Mesothelial cell of epicardium (in vitro differentiated cells): ENCODE measurements around the gene PTCH1. TPM values are rescaled to one million over a fixed set of nuclear protein-coding genes. Genes with fewer than 3 reads are reported as not detected.

Experiments
- DNase-seq, 2 experiments: peaks; one replicate each; pipeline ENCODE4 v3.0.0; 2021; ENCODE audit warnings: low spot score in 2 of 2; ENCODE audit not compliant: unreplicated experiment in 2 of 2
- H3K27ac Mint-ChIP-seq: 2 replicates; pipeline ENCODE4 v1.8.0; 2021; ENCODE audit warnings: mixed read lengths
- H3K27me3 Mint-ChIP-seq: 2 replicates; pipeline ENCODE4 v1.8.0; 2021; ENCODE audit warnings: low read depth, mixed read lengths
- H3K36me3 Mint-ChIP-seq: 2 replicates; pipeline ENCODE4 v1.8.0; 2021; ENCODE audit warnings: mixed read lengths
- H3K4me1 Mint-ChIP-seq: 2 replicates; pipeline ENCODE4 v1.8.0; 2021; ENCODE audit warnings: mixed read lengths
- H3K4me3 Mint-ChIP-seq: 2 replicates; pipeline ENCODE4 v1.8.0; 2021; ENCODE audit warnings: mild to moderate bottlenecking, moderate library complexity, mixed read lengths
- H3K9me3 Mint-ChIP-seq: 2 replicates; pipeline ENCODE4 v1.8.0; 2021; ENCODE audit warnings: mixed read lengths
- total RNA-seq: library from RNA; stranded (reverse); gene quantifications from 3 replicates; pipeline ENCODE4 v1.2.1, GENCODE V29; 2021
- TF ChIP-seq, protein P1 (sequence below): fragments of 200-600 bp; sonication (generic); IDR thresholded peaks from one replicate; pipeline ENCODE4 v1.5.0; 2021; ENCODE audit warnings: antibody characterized with exemption; ENCODE audit not compliant: unreplicated experiment

PTCH1 gene
- total RNA-seq, 1 donor from 2014 or later = 36.1 TPM

DNA sequence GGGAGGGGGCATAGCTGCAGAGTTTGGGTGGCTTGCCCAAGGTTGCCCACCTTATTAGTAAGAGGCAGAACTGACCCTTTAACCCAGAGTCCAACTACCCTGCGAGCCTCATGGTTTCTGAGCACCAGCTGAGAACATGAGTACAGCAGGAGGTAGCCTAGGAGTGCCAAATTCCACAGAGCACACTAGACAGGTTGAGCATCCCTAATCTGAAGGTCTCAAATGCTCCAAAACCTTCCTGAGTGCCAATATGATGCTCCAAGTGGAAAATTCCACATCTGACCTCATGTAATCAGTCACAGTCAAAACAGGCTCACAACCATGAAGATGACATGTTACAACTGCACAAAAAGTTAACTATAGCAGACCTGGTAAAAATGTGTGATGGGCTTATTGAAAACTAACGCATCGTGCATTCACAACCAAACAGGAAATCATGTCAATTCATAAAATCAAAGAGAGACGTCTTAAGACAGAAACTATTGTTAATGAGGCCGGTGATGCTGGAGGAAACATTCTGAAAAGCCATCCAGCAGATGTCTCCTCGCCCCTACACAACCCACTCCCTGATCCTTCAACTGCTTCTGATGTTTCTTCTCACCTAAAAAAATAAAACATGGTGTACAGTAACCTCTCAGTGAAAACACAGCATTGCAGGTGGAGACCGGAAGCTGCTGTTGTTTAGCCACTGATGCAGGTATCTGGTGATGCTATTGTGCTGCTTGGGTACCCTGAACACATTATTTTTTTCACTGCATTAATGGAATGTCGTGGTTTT is 25.0 kb downstream of the PTCH1 start:
- peaks cover 25% of the 10 kb centered on the region for H3K4me1 Mint-ChIP-seq
- no peaks in the 10 kb centered on the region for H3K9me3 Mint-ChIP-seq
- peaks cover 4% of the 10 kb centered on the region for H3K36me3 Mint-ChIP-seq
- no peak overlapping the region for H3K4me3 Mint-ChIP-seq
- no peak overlapping the region for H3K27ac Mint-ChIP-seq
- DNase-seq = no peak
- TF ChIP-seq, protein P1, sequence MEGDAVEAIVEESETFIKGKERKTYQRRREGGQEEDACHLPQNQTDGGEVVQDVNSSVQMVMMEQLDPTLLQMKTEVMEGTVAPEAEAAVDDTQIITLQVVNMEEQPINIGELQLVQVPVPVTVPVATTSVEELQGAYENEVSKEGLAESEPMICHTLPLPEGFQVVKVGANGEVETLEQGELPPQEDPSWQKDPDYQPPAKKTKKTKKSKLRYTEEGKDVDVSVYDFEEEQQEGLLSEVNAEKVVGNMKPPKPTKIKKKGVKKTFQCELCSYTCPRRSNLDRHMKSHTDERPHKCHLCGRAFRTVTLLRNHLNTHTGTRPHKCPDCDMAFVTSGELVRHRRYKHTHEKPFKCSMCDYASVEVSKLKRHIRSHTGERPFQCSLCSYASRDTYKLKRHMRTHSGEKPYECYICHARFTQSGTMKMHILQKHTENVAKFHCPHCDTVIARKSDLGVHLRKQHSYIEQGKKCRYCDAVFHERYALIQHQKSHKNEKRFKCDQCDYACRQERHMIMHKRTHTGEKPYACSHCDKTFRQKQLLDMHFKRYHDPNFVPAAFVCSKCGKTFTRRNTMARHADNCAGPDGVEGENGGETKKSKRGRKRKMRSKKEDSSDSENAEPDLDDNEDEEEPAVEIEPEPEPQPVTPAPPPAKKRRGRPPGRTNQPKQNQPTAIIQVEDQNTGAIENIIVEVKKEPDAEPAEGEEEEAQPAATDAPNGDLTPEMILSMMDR = no peak
- no peaks in the 10 kb centered on the region for H3K27me3 Mint-ChIP-seq

DNA sequence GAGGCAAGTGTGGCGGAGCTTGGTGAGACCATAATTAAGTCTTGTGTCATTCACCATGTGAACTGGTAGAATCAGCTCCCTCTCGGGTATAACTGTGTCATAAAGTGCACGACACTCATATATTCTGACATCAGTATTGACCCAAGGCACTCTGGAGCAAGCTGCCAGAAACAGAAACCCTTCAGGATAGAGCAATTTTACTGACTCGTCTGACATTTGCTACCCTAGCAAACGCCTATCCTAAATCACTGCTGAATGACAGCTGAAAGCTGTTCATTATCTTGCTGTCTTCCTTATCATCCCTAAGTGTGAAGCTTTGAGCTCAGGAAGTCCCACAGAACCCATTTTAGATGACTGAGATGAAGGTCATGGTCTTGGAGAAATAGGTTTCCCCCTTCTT is 27.8 kb downstream of the PTCH1 start:
- no peak overlapping the region for H3K4me3 Mint-ChIP-seq
- H3K36me3 Mint-ChIP-seq = no peaks in the 10 kb centered on the region
- H3K4me1 Mint-ChIP-seq = peaks cover 14% of the 10 kb centered on the region
- H3K9me3 Mint-ChIP-seq = no peaks in the 10 kb centered on the region
- no peaks in the 10 kb centered on the region for H3K27me3 Mint-ChIP-seq
- TF ChIP-seq, protein P1 = no peak
- H3K27ac Mint-ChIP-seq = no peak overlapping the region
- no peak for DNase-seq

DNA sequence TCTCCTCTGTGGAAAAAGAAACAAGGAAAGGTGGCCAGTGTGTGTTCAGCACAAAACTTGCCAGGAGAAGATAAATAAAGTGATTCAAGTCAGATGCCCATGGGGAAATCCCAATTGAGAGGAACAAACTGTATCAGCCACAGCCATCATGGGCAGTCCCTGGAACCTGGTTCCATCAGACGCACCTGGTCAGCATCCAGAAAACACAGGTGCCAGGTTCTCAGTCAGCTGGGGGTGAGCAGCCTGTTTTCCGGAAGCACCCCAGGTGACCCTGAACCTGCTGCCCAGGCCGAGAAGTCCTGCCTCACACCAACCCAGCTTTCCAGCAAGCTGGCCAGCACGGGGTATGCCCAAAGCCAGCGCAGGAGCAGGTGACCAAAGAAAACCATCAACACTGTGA is 30.5 kb downstream of the PTCH1 start:
- no peak for DNase-seq
- no peaks in the 10 kb centered on the region for H3K9me3 Mint-ChIP-seq
- peaks cover 14% of the 10 kb centered on the region for H3K4me1 Mint-ChIP-seq
- H3K36me3 Mint-ChIP-seq = no peaks in the 10 kb centered on the region
- no peak overlapping the region for H3K4me3 Mint-ChIP-seq
- H3K27ac Mint-ChIP-seq = no peak overlapping the region
- TF ChIP-seq, protein P1 = no peak
- H3K27me3 Mint-ChIP-seq = no peaks in the 10 kb centered on the region

DNA sequence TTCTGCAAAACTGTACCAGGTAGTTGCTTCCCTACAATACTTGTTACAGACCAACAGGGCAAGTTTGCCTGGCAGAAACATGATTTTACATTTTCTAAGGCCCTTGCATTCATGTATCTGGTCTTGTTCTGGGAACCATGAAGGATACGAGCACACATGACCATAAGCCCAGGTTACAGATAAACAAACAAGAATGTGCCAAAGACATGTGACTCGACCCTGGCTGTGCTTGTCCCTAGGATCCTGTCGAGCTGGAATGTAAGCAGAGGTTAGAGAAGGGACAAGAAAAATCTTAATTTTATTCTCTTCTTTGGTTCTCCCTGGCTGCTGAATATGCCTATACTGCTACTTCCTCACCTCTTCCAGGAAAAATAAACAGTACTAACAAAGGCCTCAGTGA is 32.5 kb downstream of the PTCH1 start:
- H3K36me3 Mint-ChIP-seq = peaks cover 14% of the 10 kb centered on the region
- peaks cover 14% of the 10 kb centered on the region for H3K4me1 Mint-ChIP-seq
- no peak for DNase-seq
- TF ChIP-seq, protein P1 = no peak
- H3K27me3 Mint-ChIP-seq = no peaks in the 10 kb centered on the region
- H3K9me3 Mint-ChIP-seq = no peaks in the 10 kb centered on the region
- H3K4me3 Mint-ChIP-seq = no peak overlapping the region
- H3K27ac Mint-ChIP-seq = no peak overlapping the region

DNA sequence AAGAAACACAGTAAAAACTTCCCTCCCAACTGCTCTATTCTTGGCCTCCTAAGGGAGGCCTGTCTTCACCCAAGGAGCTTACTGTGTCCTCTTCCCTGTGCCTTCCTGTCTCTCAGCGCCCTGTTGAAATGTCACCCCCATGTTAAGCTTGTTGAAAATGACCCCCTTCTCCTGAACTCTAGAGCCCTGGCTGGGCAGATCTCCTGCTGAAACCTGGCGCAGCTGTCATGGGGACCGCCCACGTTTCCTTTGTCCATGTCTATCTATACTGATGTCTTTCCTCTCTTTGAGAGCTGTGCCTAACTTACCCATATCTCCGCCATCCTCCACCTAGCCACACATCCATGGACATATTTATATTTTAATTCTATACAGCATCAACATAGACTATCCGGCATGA is 33.3 kb downstream of the PTCH1 start:
- no peaks in the 10 kb centered on the region for H3K9me3 Mint-ChIP-seq

More for the DNA sequence above, 33.3 kb downstream of the PTCH1 start:
- DNase-seq = no peak
- no peaks in the 10 kb centered on the region for H3K27me3 Mint-ChIP-seq
- H3K36me3 Mint-ChIP-seq = peaks cover 16% of the 10 kb centered on the region
- H3K27ac Mint-ChIP-seq = no peak overlapping the region
- H3K4me3 Mint-ChIP-seq = no peak overlapping the region
- TF ChIP-seq, protein P1 = no peak
- peaks cover 14% of the 10 kb centered on the region for H3K4me1 Mint-ChIP-seq
